EH (cell line): Measurements from ENCODE around the gene GCLC.
A peak's percentile ranks its signal among the peaks of the same experiment; 100 is the strongest.
"Not testable (repeated sequence)": the region's sequence is repeated elsewhere in the genome, so short reads cannot be mapped to it uniquely, and the experiment has no call there.

Source experiments
- DNase-seq: peaks from one replicate; pipeline ENCODE4 v3.0.0-alpha.2; 2015; ENCODE audit warnings: low read depth

GCLC gene

DNA sequence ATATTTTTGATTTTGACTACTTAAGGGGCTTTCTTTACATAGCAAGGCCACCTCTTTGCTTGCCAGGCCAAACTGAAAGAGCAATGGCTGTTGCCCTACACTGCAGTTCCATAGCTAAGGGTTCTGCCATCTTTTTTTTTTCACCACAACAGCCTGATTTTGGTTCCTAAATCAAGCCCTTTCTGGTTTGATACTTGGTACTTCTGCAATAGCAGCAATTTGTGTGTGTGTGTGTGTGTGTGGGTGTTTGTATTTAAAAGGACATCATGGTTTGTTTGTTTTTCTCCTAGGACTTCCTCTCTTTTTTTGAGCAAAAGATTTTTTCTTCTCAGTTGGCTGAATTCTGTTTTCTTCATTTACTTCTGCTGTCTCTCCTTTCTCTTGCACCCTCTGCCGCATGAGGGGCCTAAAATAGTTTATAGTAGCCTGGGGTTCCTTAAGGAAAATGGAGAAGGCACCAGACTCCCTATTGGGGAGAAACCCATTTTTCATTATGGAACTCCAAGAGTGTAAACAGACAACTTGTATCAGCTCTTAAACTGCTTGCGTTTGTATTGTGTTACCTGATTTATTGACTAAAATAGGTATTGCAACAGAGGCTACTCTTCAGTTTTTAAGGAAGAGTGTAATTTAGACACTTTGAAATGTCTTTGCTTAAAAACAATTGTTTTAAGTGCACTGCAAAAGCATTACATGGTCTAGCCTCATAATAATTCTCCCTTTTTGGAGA is 12.2 kb upstream of the GCLC start:
- no peak for DNase-seq

- not testable (repeated sequence) for DNase-seq
Observed at GRCh38 chr6:53553600-53553999, 8.7 kb upstream of the GCLC start.

- DNase-seq: not testable (repeated sequence)
Observed at GRCh38 chr6:53551681-53552080, 6.8 kb upstream of the GCLC start.

- peak; percentile 97 for DNase-seq
Observed at GRCh38 chr6:53547811-53548496, 3.1 kb upstream of the GCLC start.

DNA sequence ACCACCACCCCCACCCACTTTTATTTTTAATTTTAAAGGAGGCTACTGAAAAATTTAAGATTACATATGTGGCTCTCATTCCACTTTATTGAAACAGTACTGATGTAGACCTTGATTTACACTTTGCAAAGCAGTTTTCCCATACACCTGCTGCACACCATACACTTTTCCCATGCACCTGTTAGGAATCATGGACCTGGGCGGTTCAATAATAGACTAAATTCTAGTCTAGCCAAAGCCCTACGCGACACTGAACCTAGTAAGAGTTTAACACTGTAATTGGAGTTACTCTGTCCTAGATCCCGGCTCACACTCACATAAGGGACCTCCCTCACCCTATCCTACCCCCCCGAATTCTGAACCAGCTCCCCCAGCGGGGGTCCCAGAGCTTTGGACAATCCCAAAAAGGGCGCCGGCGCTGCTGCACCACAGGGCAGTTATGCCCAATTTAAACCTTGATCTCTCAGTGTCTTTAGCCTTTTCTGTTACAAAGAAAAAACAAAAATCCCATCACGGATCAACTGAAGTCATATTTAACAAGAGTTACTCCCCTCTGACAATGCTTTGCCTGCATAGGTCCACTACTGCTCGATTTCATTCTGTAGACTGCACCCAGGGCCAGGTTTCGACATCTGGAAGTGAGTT is 2.4 kb upstream of the GCLC start:
- no peak for DNase-seq

DNA sequence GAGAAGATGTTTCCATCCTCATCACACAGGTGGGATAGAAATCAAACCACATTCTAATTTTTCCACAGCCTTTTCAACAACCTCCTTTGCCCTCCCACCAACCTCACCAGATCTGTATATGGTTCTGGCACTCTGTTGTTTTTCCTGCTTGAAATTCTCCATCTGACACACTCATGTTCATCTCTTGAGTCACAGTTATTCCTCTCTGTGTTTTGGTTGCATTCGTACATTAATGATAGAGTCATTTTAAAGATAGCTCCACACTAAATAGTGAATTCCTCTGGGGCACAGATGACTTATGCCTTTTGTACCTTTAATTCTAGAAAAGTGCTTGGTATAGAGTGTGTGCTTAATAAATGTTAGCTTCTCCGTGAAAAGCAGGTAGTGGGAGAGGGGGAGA is 1.4 kb upstream of the GCLC start:
- peak; percentile 72 for DNase-seq

- DNase-seq: peak; percentile 30
Observed at GRCh38 chr6:53544217-53544469, 758 bp downstream of the GCLC start.

- DNase-seq: peak; percentile 32
Observed at GRCh38 chr6:53543359-53544216, 1.3 kb downstream of the GCLC start.

DNA sequence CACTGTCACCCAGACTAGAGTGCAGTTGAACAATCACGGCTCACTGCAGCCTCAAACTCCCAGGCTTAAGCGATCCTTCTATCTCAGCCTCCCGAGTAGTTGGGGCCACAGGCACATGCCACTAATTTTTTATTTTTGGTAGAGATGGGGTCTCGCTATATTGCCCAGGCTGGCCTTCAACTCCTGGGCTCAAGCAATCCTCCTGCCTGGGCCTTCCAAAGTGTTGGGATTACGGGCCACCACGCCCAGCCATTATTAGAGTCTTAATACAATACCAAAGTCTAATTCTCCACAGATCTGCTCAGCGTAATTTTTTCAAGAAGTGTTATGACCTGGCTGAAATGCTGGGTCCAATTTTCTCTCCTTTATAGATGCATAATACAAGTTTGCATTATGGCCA is 3.0 kb downstream of the GCLC start:
- no peak for DNase-seq

- no peak for DNase-seq
Observed at GRCh38 chr6:53540129-53540692, 4.7 kb downstream of the GCLC start.

DNA sequence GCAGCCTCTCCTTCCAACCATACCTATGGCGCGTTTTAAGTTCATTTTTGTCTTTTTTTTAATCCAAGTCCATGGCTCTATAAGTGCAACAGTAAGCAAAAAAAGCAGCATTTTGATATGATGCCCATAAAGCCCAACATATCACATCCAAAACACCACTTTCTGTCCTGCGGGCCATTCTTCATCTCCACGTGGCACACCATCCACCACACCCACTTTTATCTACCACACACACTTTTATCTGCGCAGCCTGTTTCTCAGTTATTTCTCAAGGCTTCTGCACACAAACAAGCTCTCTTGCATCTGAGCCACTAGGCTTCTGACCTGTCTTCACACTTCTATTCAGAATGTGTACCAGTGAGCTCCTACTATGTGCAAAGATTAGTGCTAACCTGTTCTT is 5.3 kb downstream of the GCLC start:
- DNase-seq: no peak

DNA sequence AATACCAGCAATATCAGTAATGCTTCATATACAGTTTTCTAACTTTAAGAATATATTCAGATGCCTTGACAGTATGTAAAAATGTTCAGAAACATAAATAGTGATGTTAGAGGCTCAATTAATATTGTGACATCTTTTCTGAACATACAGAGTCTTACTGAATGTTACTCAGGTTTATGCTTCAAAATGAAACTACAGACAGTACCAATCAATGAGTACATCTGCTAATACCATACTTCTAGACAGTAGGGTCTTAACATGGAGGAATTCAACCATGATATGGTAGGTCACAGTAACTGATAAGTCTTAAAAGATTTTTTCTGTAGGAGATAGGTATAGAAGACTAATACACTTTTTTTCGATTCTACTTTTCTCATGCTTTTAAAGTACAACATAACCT is 8.3 kb downstream of the GCLC start:
- no peak for DNase-seq

DNA sequence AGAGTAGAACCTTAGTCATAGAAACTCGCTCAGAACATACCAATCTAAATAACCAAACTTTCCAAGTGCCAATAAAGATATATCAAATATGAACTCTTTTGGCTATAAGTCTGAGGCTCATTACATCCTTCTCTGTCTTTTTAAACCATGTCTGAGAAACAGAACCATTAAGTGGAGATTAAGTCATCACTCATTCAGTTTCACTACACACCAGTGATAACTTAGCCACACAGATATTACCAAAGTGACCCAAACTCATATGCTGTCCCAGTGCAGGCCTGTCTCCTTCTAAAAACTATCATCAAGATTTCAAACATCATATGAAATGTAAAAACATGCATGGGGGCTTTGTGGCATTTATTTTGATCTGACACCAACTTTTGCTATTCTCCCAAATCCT is 12.0 kb downstream of the GCLC start:
- DNase-seq: no peak

GRCh38 chr6:53532061-53532797 is 12.7 kb downstream of the GCLC start:
- no peak for DNase-seq

GRCh38 chr6:53530780-53531386 is 14.0 kb downstream of the GCLC start:
- no peak for DNase-seq

GRCh38 chr6:53530346-53530745 is 14.6 kb downstream of the GCLC start:
- DNase-seq: peak; percentile 50

GRCh38 chr6:53529324-53530036 is 15.4 kb downstream of the GCLC start:
- peak; percentile 34 for DNase-seq

DNA sequence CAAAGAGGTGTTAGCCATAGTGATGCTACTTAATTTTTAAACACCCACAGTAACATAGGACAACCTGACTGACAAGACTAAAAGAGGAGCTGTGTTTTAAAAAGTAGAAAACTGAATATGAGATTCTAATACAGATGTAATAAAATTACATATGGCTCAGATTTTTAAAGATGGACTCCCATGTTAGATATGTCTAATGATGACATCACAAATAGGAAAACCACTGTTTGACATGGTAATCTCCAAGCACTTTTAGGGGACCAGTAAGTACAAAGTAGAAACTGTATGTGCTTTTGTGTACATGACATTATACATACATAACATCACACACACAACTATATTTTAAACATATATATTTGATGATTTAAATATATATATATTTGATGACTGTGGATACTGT is 16.8 kb downstream of the GCLC start:
- DNase-seq: no peak

DNA sequence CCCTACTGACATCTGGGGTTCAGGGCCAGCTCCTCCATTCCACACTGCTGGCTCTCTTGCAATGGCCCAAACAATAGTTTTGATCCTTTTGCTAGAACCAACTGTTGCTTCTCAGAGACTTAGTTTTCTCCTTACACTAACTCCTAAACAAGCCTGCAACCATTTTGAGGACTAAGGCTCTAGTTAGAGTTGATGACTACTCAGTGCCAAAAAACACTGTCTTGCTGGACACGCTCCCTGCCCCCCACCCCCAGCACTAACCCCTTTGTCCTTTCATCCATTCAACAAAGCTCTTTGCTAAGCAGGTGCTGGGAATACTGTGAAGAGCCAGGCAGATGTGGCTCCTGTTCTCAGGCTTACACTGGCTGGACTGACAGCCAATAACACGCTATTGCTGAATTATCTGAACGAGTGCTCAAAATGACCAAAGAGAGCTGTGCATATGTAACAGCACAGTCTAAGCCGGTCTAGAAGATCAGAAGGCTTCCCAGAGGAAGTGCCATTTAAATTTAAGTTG is 17.6 kb downstream of the GCLC start:
- DNase-seq: no peak

DNA sequence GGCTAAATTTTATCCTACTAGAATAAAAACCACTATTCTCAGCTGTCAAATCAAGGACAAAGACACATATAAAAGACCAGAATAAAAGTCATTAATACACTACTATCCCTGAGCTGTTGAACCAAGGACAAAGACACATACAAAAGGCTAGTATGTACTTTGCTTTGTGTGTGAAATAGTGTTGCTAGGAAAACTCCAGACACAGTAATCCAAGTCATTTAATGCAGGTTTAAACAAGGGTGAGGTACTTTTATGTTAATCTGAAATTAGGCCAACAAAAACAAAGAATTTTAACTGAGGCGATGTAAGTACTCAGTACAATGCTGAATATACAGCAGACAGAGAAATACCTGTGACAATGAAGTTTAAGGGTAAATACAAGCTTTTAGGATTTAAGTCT is 18.9 kb downstream of the GCLC start:
- DNase-seq: no peak
